ENCODE measurements around the gene ZNF444. TPM values are rescaled to one million over a fixed set of nuclear protein-coding genes. Genes with fewer than 3 reads are reported as not detected.

Gene ZNF444
- polyA plus RNA-seq, 1 donor (not counting 4 experiments of a cell fraction or from before 2014, with no cell fraction given) = 9.1 TPM

DNA sequence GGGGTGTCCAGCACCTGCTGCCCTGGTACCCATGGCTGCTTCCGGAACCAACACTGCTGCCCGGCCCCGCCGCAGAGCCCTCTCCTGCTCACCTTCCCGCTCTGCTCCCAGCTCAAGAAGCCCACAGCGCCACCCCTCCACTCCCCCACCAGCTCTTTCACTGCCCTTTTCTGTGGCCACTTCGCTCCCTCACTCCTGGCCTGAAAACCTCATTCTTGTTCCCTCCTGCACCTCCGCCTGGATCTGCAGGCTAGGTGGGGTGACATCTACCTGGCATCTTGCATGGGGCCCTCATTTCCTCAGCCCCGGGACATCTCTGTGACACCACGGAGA is 26.3 kb upstream of the ZNF444 start:
- no peak for DNase-seq (ENCODE audit: low read depth, low spot score)
- H2AFZ ChIP-seq (ENCODE audit: control insufficient read depth, low read length) = no peak overlapping the region
- no peaks in the 10 kb centered on the region for H3K27me3 ChIP-seq (ENCODE audit: control insufficient read depth, extremely low read depth, insufficient read depth, low read length)
- H3K36me3 ChIP-seq (ENCODE audit: control insufficient read depth in 2 of 2, extremely low read depth in 1 of 2, insufficient read depth in 2 of 2, low read length in 2 of 2) = peaks cover 7 to 18% of the 10 kb centered on the region in 2 experiments
- no peaks in the 10 kb centered on the region for H3K9me3 ChIP-seq (ENCODE audit: control insufficient read depth, low read depth, low read length)
- H4K20me1 ChIP-seq (ENCODE audit: control insufficient read depth, extremely low read depth, insufficient read depth, low read length) = peaks cover 36% of the 10 kb centered on the region
- no peak overlapping the region for H3K4me2 ChIP-seq (ENCODE audit: control insufficient read depth, extremely low read depth, insufficient read depth, low read depth, low read length)
- no peak overlapping the region for H3K27ac ChIP-seq (ENCODE audit: control insufficient read depth, insufficient read depth, low read length)
- no peak overlapping the region for H3K4me3 ChIP-seq (ENCODE audit: control insufficient read depth in 2 of 3, extremely low read depth in 1 of 3, insufficient read depth in 2 of 3, low read depth in 1 of 3, low read length in 3 of 3)
- FAIRE-seq = no peak
- dilution Hi-C loops (cut with MboI; ENCODE audit: extremely low pct_ligation_motif_present, low sequenced_read_pairs) = no loop called here
- H3K4me1 ChIP-seq (ENCODE audit: control insufficient read depth, extremely low read depth, insufficient read depth, low read length) = peaks cover 11% of the 10 kb centered on the region
- H3K9ac ChIP-seq (ENCODE audit: control insufficient read depth, extremely low read depth, insufficient read depth, low read length) = no peak overlapping the region
- H3K79me2 ChIP-seq (ENCODE audit: control insufficient read depth, insufficient read depth, low read length) = peaks cover 96% of the 10 kb centered on the region
- no peak for TF ChIP-seq EZH2 (IDR thresholded peaks at IDR 0.05; ENCODE audit: low read length)
- TF ChIP-seq, protein P1, sequence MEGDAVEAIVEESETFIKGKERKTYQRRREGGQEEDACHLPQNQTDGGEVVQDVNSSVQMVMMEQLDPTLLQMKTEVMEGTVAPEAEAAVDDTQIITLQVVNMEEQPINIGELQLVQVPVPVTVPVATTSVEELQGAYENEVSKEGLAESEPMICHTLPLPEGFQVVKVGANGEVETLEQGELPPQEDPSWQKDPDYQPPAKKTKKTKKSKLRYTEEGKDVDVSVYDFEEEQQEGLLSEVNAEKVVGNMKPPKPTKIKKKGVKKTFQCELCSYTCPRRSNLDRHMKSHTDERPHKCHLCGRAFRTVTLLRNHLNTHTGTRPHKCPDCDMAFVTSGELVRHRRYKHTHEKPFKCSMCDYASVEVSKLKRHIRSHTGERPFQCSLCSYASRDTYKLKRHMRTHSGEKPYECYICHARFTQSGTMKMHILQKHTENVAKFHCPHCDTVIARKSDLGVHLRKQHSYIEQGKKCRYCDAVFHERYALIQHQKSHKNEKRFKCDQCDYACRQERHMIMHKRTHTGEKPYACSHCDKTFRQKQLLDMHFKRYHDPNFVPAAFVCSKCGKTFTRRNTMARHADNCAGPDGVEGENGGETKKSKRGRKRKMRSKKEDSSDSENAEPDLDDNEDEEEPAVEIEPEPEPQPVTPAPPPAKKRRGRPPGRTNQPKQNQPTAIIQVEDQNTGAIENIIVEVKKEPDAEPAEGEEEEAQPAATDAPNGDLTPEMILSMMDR (optimal IDR thresholded peaks at IDR 0.05 in 1 of 3, IDR thresholded peaks at IDR 0.05 in 1 of 3, conservative IDR thresholded peaks at IDR 0.05 in 1 of 3; ENCODE audit: extremely low read depth in 1 of 3, insufficient read depth in 2 of 3, low read length in 3 of 3) = no peak
- peaks cover 2% of the 10 kb centered on the region for H3K9me1 ChIP-seq (ENCODE audit: control insufficient read depth, extremely low read depth, insufficient read depth, low read length)

DNA sequence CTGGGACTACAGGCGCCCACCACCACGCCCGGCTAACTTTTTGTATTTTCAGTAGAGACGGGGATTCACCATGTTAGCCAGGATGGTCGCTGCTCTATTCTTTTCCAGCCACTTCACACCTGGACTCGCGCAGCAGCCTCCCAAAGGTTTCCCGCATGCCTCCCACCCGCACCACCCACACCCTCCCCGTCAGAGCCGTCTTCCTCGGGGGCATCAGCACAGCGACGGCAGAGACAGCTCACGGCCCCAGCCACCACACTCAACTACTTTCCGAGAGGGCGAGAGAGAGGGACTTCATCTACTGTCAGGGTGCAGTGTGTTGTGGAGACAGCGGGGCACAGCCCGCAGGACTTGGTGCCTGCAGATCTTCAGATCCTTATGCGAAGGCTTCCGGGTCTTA is 25.6 kb upstream of the ZNF444 start:
- H3K9ac ChIP-seq (ENCODE audit: control insufficient read depth, extremely low read depth, insufficient read depth, low read length) = no peak overlapping the region
- DNase-seq (ENCODE audit: low read depth, low spot score) (no peak), FAIRE-seq (no peak)
- H3K79me2 ChIP-seq (ENCODE audit: control insufficient read depth, insufficient read depth, low read length) = peaks cover 97% of the 10 kb centered on the region
- peaks cover 7 to 18% of the 10 kb centered on the region in 2 experiments for H3K36me3 ChIP-seq (ENCODE audit: control insufficient read depth in 2 of 2, extremely low read depth in 1 of 2, insufficient read depth in 2 of 2, low read length in 2 of 2)
- no peak overlapping the region for H3K27ac ChIP-seq (ENCODE audit: control insufficient read depth, insufficient read depth, low read length)
- no peaks in the 10 kb centered on the region for H3K9me3 ChIP-seq (ENCODE audit: control insufficient read depth, low read depth, low read length)
- H3K9me1 ChIP-seq (ENCODE audit: control insufficient read depth, extremely low read depth, insufficient read depth, low read length) = peaks cover 2% of the 10 kb centered on the region
- no peak overlapping the region for H3K4me2 ChIP-seq (ENCODE audit: control insufficient read depth, extremely low read depth, insufficient read depth, low read depth, low read length)
- H3K4me1 ChIP-seq (ENCODE audit: control insufficient read depth, extremely low read depth, insufficient read depth, low read length) = peaks cover 14% of the 10 kb centered on the region
- TF ChIP-seq, protein P1 (optimal IDR thresholded peaks at IDR 0.05 in 1 of 3, IDR thresholded peaks at IDR 0.05 in 1 of 3, conservative IDR thresholded peaks at IDR 0.05 in 1 of 3; ENCODE audit: extremely low read depth in 1 of 3, insufficient read depth in 2 of 3, low read length in 3 of 3) = no peak
- TF ChIP-seq EZH2 (IDR thresholded peaks at IDR 0.05; ENCODE audit: low read length) = no peak
- peaks cover 36% of the 10 kb centered on the region for H4K20me1 ChIP-seq (ENCODE audit: control insufficient read depth, extremely low read depth, insufficient read depth, low read length)
- no peak overlapping the region for H3K4me3 ChIP-seq (ENCODE audit: control insufficient read depth in 2 of 3, extremely low read depth in 1 of 3, insufficient read depth in 2 of 3, low read depth in 1 of 3, low read length in 3 of 3)
- H3K27me3 ChIP-seq (ENCODE audit: control insufficient read depth, extremely low read depth, insufficient read depth, low read length) = no peaks in the 10 kb centered on the region
- H2AFZ ChIP-seq (ENCODE audit: control insufficient read depth, low read length) = no peak overlapping the region
- dilution Hi-C loops (cut with MboI; ENCODE audit: extremely low pct_ligation_motif_present, low sequenced_read_pairs) = no loop called here

Data from keratinocyte (primary cell).